Activated gamma-delta T cell (primary cell): ENCODE measurements around the gene TWF2.

ENCODE experiments used
- DNase-seq: peaks from one replicate; lab custom pipeline; 2025; lab: John Stamatoyannopoulos, UW

Gene TWF2

GRCh38 chr3:52257911-52258310, 19.0 kb upstream of the TWF2 start:
- no peak for DNase-seq

- no peak for DNase-seq
Observed at GRCh38 chr3:52256622-52257021, 17.7 kb upstream of the TWF2 start.

GRCh38 chr3:52256159-52256558, 17.2 kb upstream of the TWF2 start:
- no peak for DNase-seq

GRCh38 chr3:52254608-52255007, 15.7 kb upstream of the TWF2 start:
- no peak for DNase-seq

GRCh38 chr3:52253314-52254304, 14.7 kb upstream of the TWF2 start:
- DNase-seq: peak; percentile 39

GRCh38 chr3:52250122-52250521, 11.2 kb upstream of the TWF2 start:
- DNase-seq: no peak

- DNase-seq: no peak
Observed at GRCh38 chr3:52249683-52250082, 10.7 kb upstream of the TWF2 start.

- DNase-seq: no peak
Observed at GRCh38 chr3:52248816-52249547, 10.0 kb upstream of the TWF2 start.

GRCh38 chr3:52248165-52248541, 9.2 kb upstream of the TWF2 start:
- no peak for DNase-seq

GRCh38 chr3:52247409-52248164, 8.6 kb upstream of the TWF2 start:
- DNase-seq: no peak

GRCh38 chr3:52246728-52247408, 7.9 kb upstream of the TWF2 start:
- DNase-seq: no peak

- DNase-seq: no peak
Observed at GRCh38 chr3:52246264-52246620, 7.3 kb upstream of the TWF2 start.

- DNase-seq: peak; percentile 72
Observed at GRCh38 chr3:52245322-52246263, 6.6 kb upstream of the TWF2 start, which contains the start of gene PPM1M. Gene PPM1M, plus strand, starts transcription at chr3:52245759. Its CDS starts 66 bp downstream, at chr3:52245825.

GRCh38 chr3:52243791-52244628, 5.1 kb upstream of the TWF2 start:
- no peak for DNase-seq

- DNase-seq: no peak
Observed at GRCh38 chr3:52242039-52242438, 3.1 kb upstream of the TWF2 start.

GRCh38 chr3:52240886-52241370, 2.0 kb upstream of the TWF2 start:
- DNase-seq: no peak

GRCh38 chr3:52240059-52240885, 1.3 kb upstream of the TWF2 start:
- DNase-seq: no peak

GRCh38 chr3:52238193-52238760, 681 bp downstream of the TWF2 start:
- no peak for DNase-seq
